Heart left ventricle (tissue), 13 donors: ENCODE results near the gene WNT3A.

Experiments
- POLR2A ChIP-seq, 2 donors: fragments of 450-650 bp; IDR thresholded peaks; one replicate each; pipeline ENCODE4 v1.6.1; 2017; ENCODE audit warnings: antibody characterized with exemption in 2 of 2, mild to moderate bottlenecking in 2 of 2, moderate library complexity in 2 of 2
- TF ChIP-seq, protein P1 (sequence below), 12 donors: fragments of 200-600 bp; sonication (generic) in 4 of 12; IDR thresholded peaks; one replicate each; pipeline versions ENCODE4 v1.5.0 to v1.8.0; 2018 to 2022; ENCODE audit warnings: antibody characterized with exemption in 12 of 12, mild to moderate bottlenecking in 5 of 12
- donor health status: ischemic (EF 13 %, LVEDD 7.1; RV severe dilation, severe dysfunction).
- donor health status: DM: no; HTN: yes; CAD: no.
- donor health status: DM: no; HTN: no; CAD: no.
- donor health status: ischemic (EF 25% LVEDD 6.9; RV normal size, moderate dysfunction).
- donor health status: ischemic (EF 25% LVEDD 5.7; RV mildly dilated, moderate dysfunction).
- donor health status: ischemic (EF 35%, LVEDD 5.7; RV mildly dilated, moderate dysfunction).
- donor health status: nonischemic (EF 11% LVEDD 7.7; RV severe dilation, severe dysfunction).
- donor health status: DM: yes; HTN: yes; CAD: no.
- donor health status: PGD.
- donor health status: ischemic (EF 29% LVEDD 5.4; RV normal size, mild dysfunction).
- donor health status: nonischemic (EF 23%, LVEDD 6.1; RV moderate dilation, normal function).

DNA sequence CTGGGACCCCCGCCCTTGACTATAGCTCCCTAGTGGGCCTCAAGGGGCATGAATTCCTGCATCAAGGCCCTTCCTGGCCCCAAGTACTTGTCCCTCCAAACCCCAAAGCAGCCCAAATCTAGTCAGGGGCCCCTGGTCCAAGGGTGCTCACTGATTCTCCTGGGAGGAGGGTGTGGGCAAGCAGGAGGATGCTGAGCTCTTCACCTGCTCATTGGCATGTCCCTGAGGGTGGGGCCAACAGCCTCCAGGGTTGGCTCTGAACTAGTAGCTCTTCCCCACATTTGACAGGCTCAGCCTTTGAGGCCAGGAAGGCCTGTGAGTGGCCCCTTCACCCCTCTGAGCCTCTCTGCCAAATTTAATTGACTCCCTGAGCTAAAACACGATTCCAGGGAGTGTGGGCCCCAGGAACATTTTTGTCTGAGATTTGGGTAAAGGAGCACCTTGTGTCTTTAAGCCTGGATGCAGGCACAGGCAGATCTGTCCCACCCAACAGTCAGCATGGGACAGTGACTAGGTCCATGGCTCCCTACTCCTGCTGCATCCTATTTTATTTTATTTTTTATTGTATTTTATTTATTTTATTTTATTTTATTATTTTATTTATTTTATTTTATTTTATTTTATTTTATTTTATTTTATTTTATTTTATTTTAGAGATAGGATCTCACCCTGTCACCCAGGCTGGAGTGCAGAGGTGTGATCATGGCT is 48.0 kb upstream of the WNT3A start:
- TF ChIP-seq, protein P1, sequence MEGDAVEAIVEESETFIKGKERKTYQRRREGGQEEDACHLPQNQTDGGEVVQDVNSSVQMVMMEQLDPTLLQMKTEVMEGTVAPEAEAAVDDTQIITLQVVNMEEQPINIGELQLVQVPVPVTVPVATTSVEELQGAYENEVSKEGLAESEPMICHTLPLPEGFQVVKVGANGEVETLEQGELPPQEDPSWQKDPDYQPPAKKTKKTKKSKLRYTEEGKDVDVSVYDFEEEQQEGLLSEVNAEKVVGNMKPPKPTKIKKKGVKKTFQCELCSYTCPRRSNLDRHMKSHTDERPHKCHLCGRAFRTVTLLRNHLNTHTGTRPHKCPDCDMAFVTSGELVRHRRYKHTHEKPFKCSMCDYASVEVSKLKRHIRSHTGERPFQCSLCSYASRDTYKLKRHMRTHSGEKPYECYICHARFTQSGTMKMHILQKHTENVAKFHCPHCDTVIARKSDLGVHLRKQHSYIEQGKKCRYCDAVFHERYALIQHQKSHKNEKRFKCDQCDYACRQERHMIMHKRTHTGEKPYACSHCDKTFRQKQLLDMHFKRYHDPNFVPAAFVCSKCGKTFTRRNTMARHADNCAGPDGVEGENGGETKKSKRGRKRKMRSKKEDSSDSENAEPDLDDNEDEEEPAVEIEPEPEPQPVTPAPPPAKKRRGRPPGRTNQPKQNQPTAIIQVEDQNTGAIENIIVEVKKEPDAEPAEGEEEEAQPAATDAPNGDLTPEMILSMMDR (IDR thresholded peaks at IDR 0.05) = no peak
- no peak for TF ChIP-seq POLR2A (IDR thresholded peaks at IDR 0.05)
